Stimulated activated CD4-positive, alpha-beta T cell treated with anti-CD3 and anti-CD28 coated beads, Interleukin-1b, Interleukin-23, amount 100 ng/mL, for 48 hours (primary cell): Measurements from ENCODE around the gene DPP6.
"Not testable (repeated sequence)": the region's sequence is repeated elsewhere in the genome, so short reads cannot be mapped to it uniquely, and the experiment has no call there.

Experiments
- DNase-seq: peaks from one replicate; pipeline ENCODE4 v3.0.0-alpha.2; 2020

The DPP6 gene

GRCh38 chr7:154631162-154631561 is 579.0 kb downstream of the DPP6 start:
- DNase-seq: no peak

DNA sequence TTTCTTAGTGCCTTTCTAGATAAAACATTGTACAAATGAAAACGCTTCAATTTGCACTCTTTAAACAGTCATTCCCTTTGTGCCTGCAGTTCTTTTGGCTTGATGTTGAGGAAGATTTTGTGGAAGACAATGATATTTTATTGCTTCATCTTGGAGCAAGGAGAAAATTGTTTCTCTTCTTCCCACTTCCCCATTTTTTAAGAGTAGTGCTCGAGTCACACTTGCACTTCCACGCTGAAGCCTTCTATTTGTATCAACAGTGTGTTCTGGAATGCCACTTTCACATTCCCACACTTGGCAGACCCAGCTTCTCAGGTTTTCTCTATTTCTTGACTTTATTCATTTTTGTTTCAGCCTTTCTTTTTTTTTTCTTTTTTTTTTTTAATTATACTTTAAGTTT is 581.4 kb downstream of the DPP6 start:
- no peak for DNase-seq

DNA sequence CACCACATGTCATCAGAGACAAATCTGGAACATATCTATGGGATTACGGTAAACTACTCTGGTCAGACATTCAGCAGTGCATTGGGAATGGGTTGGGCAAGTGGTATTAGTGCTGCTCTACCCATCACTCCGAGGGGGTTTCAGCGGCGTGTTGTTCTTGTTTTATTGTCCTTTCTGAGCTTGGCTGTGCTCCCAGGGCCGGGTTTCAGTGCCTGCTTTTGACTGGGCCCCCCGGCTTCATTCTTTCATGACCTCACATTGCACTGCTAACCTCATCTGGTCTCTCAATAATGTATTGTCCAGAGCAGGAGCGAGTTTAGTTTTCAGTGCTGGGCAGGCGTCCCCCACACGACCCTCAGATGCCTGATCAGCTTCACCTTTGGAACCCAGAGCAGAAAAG is 586.1 kb downstream of the DPP6 start:
- DNase-seq: no peak

- no peak for DNase-seq
Measured at GRCh38 chr7:154640266-154640865, 588.2 kb downstream of the DPP6 start.

- DNase-seq: no peak
Measured at GRCh38 chr7:154640917-154641316, 588.7 kb downstream of the DPP6 start.

DNA sequence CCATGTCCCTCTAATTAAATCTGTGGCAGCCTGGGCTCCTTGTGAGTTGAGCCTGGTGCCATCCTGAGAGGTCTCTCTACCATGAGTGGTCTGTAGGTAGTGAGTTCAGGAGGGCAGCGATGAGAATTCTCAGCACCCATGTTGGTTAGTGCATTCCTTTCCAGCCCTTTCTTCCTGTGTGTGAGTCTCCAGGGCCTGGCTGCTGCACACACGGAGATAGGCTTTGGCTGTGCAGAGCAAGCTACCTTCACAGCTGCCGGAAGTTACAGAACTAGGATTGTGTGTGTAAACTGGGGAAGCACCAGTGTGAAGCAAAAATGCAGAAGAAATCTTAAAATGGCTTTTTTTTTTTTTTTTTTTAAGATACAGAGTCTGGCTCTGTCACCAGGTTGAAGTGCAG is 592.2 kb downstream of the DPP6 start:
- DNase-seq: no peak

DNA sequence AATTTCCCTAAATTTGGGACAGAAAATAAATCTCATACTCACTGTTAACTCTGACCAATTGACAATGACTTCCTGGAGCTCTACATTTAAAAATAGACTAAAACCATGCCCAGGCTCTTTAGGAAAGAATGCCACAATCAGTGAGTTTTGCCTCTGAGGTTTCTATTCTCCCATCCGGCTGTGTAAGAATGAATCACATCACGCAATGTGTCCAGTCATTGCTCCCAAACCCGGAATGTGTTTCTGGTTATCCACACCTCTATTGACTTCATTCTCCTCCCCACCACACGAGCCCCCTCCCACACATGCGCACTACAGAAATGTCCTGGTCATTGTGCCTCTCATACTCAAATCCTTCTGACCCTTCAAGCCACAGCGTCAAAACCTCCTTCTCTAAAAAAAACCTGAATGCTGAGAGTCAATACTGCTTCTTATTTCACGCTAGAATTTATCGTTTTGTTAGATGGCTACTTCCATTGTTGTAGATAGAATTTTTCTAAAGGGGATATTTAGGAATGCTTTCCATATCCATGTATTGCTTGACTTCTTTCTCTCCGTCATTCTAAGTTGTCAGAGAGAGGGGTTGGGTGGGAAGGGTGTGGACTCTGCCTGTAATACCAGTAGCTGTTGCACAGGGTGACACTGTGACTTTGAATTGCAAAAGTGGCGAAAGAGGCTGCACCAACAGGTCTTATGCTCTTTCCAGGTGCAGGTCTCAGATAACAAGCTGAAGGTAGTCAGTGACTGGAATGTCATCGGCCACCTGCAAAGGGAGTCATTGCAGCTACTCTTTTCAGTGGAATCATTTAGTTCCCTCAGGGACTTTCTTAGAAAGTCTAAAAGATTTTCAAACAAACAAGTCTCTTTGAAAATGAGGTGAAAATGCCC is 594.2 kb downstream of the DPP6 start:
- no peak for DNase-seq

DNA sequence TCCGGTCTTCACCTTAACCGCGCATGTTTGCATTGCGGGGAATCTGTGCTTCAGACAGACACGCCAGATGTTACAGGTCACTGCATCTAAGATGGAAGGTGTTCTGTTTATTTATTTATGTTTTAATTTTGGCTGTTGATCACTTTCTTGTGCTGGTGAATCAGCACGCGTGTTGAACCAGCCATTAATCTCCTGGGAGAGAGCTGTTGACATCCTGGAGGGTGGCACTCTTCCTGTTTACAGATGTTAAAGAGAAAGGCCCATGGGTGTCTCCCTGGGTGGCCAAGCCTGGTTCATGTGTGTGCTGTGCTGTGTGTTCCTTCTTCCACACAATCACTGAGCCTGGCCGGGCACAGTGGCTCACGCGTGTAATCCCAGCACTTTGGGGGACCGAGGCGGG is 595.4 kb downstream of the DPP6 start:
- DNase-seq: no peak

DNA sequence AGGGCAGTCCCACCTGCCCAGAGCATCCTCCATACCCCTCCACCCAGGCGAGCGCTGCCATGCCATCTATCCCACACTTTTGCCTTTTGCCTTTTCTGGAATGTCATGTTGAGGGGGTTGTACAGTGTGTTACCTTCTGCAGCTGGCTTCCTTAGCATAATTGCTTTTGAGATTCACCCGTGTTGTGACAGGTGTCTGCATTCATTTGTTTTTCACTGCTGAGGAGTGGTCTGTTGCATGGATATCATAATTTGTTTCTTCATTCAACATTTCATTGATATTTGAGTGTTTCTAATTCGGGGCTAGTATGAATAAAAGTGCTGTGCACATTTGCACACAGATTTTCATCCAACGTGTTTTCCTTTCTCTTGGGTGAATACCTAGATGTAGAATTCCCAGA is 596.8 kb downstream of the DPP6 start:
- no peak for DNase-seq

- no peak for DNase-seq
Measured at GRCh38 chr7:154649434-154649833, 597.2 kb downstream of the DPP6 start.

DNA sequence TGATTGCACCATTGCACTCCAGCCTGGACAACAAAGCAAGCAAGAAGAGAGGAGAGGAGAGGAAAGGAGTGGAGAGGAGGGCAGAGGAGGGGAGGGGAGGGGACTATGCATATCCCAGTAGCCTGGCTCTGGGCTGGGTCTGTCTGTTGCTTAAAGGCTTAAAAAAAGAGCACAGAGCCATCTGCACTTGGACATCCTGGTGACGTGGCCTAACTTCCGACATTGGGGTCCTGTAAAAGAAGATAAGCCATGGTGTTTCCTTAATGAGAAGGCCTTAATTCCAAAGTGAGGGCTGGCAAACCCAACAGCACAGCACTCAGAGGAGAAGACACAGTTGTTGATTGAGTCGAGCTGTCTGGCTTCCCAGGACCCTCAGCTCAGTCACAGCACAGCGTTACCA is 598.1 kb downstream of the DPP6 start:
- DNase-seq: no peak

GRCh38 chr7:154651501-154651900 is 599.3 kb downstream of the DPP6 start:
- DNase-seq: no peak

GRCh38 chr7:154652564-154652963 is 600.4 kb downstream of the DPP6 start:
- DNase-seq: no peak

DNA sequence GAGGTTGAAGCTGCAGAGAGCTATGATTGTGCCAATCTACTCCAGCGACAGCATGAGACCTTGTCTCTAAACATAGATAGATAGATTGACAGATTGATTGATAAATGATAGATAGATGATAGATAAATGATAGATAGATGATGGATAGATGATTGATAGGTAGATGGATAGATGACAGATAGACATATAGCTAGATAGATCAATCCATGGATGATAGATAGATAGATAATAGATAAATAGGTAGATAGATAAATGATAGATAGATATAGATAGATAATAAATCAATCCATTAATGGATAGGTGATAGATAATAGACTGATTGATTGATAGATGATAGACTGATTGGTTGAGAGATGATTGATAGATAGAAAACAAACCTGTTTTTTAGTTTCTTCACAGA is 601.1 kb downstream of the DPP6 start:
- DNase-seq: no peak

DNA sequence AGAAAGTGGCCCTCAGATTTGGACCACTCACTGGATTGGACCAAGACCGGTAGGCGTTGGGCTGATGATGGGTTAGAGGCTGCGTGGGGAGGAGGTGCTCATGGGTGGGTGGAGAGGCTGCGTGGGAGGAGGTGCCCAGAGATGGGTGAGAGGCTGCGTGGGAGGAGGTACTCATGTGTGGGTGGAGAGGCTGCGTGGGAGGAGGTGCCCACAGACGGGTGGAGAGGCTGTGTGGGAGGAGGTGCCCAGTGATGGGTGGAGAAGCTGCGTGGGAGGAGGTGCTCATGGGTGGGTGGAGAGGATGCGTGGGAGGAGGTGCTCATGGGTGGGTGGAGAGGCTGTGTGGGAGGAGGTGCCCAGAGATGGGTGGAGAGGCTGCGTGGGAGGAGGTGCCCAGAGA is 604.4 kb downstream of the DPP6 start:
- DNase-seq: no peak

DNA sequence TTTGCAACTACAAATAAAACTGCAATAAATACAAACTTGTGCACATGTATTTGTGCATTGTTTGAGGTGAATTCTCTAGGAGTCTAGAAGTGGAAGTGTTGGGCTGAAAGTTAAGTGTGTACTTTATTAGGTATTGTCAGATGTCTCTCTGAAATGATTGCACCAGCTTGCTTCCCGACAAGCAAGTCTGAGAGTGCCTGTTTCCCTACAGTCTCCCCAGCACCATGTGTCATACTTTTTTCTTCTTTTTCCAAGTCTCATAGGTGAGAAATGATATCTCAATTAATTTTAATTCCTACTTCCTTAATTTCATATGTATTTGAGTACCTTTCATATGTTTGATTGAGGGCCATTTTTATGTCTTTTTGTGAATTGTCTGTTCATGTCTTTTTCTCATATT is 614.6 kb downstream of the DPP6 start:
- DNase-seq: no peak

DNA sequence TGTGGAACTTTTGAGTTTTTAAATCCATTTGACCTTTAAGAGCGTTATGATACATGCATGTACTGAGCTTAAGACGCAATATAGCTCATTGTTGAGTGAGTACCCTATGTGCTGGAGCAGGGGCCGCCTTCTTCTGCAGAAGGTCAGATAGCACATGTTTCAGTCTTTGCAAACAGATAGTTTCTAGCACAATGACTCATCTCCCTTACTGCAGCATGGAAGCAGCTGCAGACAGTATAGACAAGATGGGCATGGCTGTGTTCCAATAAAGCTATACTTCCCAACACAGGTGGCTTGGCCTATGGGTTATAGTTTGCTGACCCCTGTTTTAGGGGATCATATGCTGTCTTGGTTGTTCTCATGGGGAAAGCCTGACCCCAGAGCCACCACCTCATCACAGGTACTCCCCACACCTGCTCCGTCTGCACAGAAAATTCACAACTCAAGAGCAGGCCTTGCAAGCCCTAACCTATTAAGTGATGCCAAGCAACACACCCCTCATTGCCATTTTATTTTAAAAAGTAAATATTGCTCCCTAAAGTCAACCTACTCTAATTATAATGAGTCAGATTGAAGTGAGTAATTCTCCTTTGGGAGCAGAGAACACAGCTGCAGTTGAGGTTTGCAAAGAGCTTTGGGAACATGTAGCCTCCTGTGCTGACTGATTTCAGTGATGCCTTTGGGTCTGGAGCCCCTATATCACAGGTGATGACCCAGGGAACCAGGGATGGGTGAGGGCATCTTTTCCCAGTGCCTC is 620.6 kb downstream of the DPP6 start:
- DNase-seq: no peak

GRCh38 chr7:154674191-154674590 is 622.0 kb downstream of the DPP6 start:
- DNase-seq: no peak

GRCh38 chr7:154675560-154675959 is 623.4 kb downstream of the DPP6 start:
- DNase-seq: no peak

DNA sequence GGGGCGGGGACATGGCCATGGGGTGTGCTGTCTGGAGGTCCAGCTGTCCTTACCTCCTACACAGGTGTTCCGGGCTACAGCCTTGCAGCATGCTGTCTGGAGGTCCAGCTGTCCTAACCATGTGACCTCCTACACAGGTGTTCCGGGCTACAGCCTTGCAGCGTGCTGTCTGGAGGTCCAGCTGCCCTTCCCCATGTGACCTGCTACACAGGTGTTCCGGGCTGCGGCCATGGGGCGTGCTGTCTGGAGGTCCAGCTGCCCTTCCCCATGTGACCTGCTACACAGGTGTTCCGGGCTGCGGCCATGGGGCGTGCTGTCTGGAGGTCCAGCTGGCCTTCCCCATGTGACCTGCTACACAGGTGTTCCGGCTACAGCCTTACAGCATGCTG is 623.8 kb downstream of the DPP6 start:
- DNase-seq: not testable (repeated sequence)

- no peak for DNase-seq
Measured at GRCh38 chr7:154676422-154677073, 624.4 kb downstream of the DPP6 start.

DNA sequence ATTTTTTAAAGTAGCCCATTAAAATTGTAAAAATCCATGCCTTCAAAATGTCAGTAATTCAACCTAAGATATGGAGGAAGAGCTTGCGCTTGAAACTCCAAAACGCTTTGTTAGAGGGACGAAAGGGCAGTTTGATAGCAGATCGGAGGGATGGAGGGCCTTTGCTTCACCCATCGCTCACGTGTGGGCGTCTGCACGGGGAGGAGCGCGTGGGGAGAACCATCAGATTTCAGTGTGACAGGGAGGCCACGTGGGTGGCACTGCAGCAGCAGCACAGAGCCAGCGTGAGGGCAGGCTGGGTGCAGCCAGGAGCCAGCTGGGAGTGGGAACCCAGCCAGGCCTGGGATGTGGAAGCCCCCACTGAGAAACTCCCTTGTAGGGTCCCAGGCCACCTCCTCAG is 625.3 kb downstream of the DPP6 start:
- no peak for DNase-seq

GRCh38 chr7:154678001-154678550 is 625.9 kb downstream of the DPP6 start:
- not testable (repeated sequence) for DNase-seq
